Parathyroid adenoma (tissue), 2 donors: ENCODE measurements around the gene CREB3.

Experiments
- H2AFZ ChIP-seq: fragments of 300-600 bp; sonication (generic); one replicate; pipeline ENCODE4 v1.7.0; 2017; ENCODE audit warnings: antibody characterized with exemption, mild to moderate bottlenecking
- H3K27ac ChIP-seq: fragments of 300-600 bp; sonication (generic); one replicate; pipeline ENCODE4 v1.7.0; 2017
- H3K27me3 ChIP-seq: fragments of 300-600 bp; sonication (generic); one replicate; pipeline ENCODE4 v1.7.0; 2017; ENCODE audit warnings: low read length; ENCODE audit not compliant: control insufficient read depth, insufficient read depth
- H3K36me3 ChIP-seq: fragments of 300-600 bp; sonication (generic); one replicate; pipeline ENCODE4 v1.7.0; 2017; ENCODE audit warnings: low read length; ENCODE audit not compliant: control insufficient read depth, insufficient read depth
- H3K4me1 ChIP-seq: fragments of 300-600 bp; sonication (generic); one replicate; pipeline ENCODE4 v1.7.0; 2017; ENCODE audit warnings: control low read depth
- H3K4me2 ChIP-seq: fragments of 300-600 bp; sonication (generic); one replicate; pipeline ENCODE4 v1.7.0; 2017; ENCODE audit warnings: low read length
- H3K4me3 ChIP-seq: fragments of 300-600 bp; sonication (generic); one replicate; pipeline ENCODE4 v1.7.0; 2017; ENCODE audit warnings: low read depth, low read length
- H3K79me2 ChIP-seq: fragments of 300-600 bp; sonication (generic); one replicate; pipeline ENCODE4 v1.7.0; 2017; ENCODE audit warnings: control low read depth
- H3K9ac ChIP-seq: fragments of 300-600 bp; sonication (generic); one replicate; pipeline ENCODE4 v1.7.0; 2017; ENCODE audit warnings: mild to moderate bottlenecking
- H3K9me3 ChIP-seq: fragments of 300-600 bp; sonication (generic); one replicate; pipeline ENCODE4 v1.7.0; 2017; ENCODE audit warnings: low read length; ENCODE audit not compliant: control insufficient read depth
- TF ChIP-seq, protein P1 (sequence below): fragments of 300-600 bp; sonication (generic); IDR thresholded peaks from one replicate; pipeline ENCODE4 v1.7.0; 2017; ENCODE audit warnings: antibody characterized with exemption, mild to moderate bottlenecking
- donor health status: primary hyperparathyroidism.

The CREB3 gene

DNA sequence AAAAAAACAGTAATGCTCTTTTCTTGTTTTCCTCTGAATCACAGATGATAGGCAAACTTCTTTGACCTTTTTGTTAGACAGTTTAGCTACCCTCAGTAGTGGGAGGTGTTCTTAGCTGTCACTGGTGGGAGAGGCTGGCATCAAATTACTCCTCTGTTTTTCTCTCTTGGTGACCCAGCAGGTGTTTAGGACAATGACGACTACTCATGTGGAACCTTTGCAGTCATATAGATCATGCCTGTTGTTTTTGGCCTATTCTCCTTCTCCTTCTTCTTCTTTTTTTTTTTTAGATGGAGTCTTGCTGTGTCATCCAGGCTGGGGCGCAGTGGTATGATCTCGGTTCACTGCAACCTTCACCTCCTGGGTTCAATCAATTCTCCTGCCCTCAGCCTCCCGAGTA lies 43.6 kb downstream of the CREB3 start:
- no peaks in the 10 kb centered on the region for H3K27me3 ChIP-seq
- H3K79me2 ChIP-seq = no peaks in the 10 kb centered on the region
- no peaks in the 10 kb centered on the region for H3K9me3 ChIP-seq
- no peak overlapping the region for H2AFZ ChIP-seq
- H3K4me1 ChIP-seq = peaks cover 2% of the 10 kb centered on the region
- no peak overlapping the region for H3K4me3 ChIP-seq
- H3K4me2 ChIP-seq = no peak overlapping the region
- TF ChIP-seq, protein P1, sequence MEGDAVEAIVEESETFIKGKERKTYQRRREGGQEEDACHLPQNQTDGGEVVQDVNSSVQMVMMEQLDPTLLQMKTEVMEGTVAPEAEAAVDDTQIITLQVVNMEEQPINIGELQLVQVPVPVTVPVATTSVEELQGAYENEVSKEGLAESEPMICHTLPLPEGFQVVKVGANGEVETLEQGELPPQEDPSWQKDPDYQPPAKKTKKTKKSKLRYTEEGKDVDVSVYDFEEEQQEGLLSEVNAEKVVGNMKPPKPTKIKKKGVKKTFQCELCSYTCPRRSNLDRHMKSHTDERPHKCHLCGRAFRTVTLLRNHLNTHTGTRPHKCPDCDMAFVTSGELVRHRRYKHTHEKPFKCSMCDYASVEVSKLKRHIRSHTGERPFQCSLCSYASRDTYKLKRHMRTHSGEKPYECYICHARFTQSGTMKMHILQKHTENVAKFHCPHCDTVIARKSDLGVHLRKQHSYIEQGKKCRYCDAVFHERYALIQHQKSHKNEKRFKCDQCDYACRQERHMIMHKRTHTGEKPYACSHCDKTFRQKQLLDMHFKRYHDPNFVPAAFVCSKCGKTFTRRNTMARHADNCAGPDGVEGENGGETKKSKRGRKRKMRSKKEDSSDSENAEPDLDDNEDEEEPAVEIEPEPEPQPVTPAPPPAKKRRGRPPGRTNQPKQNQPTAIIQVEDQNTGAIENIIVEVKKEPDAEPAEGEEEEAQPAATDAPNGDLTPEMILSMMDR = no peak
- H3K36me3 ChIP-seq = no peaks in the 10 kb centered on the region
- no peak overlapping the region for H3K27ac ChIP-seq
- no peak overlapping the region for H3K9ac ChIP-seq

GRCh38 chr9:35778496-35778895 lies 46.0 kb downstream of the CREB3 start:
- Histone ChIP-seq H3K9me3 (no peaks in the 10 kb centered on the region), H3K36me3 (no peaks in the 10 kb centered on the region), H3K27me3 (no peaks in the 10 kb centered on the region), H3K4me2 (no peak overlapping the region), H3K27ac (no peak overlapping the region), H3K4me1 (no peaks in the 10 kb centered on the region), H3K79me2 (no peaks in the 10 kb centered on the region), H3K4me3 (no peak overlapping the region), H3K9ac (no peak overlapping the region), H2AFZ (no peak overlapping the region)
- TF ChIP-seq, protein P1 = no peak

DNA sequence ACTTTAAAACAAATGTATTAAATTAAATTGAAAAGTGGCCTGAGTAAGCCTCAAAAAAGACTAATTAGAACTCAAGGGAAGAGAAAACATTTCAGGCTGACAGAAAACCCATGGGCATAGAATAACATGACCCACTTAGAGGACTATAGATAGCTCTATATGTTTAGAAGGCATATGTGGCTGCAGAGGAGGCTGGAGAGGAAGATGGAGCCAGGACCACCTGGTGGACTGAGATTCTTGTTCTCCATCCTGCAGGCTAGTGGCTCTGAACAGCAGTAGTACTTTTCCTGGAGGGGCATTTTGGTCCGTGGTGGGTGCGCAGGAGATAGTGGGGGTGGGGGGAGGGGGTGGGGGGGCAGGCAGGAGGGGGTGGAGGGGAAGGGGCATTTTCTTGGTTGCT lies 48.6 kb downstream of the CREB3 start:
- Histone ChIP-seq H3K9ac (no peak overlapping the region), H3K4me3 (no peak overlapping the region), H3K4me2 (no peak overlapping the region), H3K27ac (no peak overlapping the region), H3K27me3 (no peaks in the 10 kb centered on the region), H2AFZ (no peak overlapping the region), H3K4me1 (no peaks in the 10 kb centered on the region), H3K36me3 (no peaks in the 10 kb centered on the region), H3K79me2 (no peaks in the 10 kb centered on the region), H3K9me3 (no peaks in the 10 kb centered on the region)
- TF ChIP-seq, protein P1 = no peak

DNA sequence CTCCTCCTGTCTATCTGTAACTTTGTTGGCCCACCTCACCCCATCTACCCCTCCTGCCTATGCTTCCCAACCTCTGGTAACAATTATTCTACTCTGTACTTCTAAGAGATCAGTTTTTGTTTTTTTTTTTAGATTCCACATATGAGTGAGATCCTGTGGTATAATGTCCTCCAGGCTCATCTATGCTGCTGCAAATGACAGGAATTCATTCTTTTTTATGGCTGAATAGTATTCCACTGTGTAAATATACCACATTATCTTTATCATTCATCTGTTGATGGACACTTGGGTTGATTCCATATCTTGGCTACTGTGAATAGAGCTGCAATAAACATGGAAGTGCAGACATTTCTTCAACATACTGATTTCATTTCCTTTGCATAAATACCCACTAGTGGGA lies 51.0 kb downstream of the CREB3 start:
- Histone ChIP-seq H3K9ac (no peak overlapping the region), H3K4me1 (no peaks in the 10 kb centered on the region), H3K4me3 (no peak overlapping the region), H3K27ac (no peak overlapping the region), H3K36me3 (no peaks in the 10 kb centered on the region), H3K27me3 (no peaks in the 10 kb centered on the region), H3K79me2 (no peaks in the 10 kb centered on the region), H2AFZ (no peak overlapping the region), H3K4me2 (no peak overlapping the region), H3K9me3 (no peaks in the 10 kb centered on the region)
- TF ChIP-seq, protein P1 = no peak
